HepG2 (cell line): ENCODE results near the gene HTR3B. TPM values are rescaled to one million over a fixed set of nuclear protein-coding genes. Genes with fewer than 3 reads are reported as not detected.

ENCODE experiments used
- ATAC-seq: fragments of 200-7000 bp; cut with Tn5 transposase; 3 replicates; pipeline ENCODE4 v1.9.1; 2020; ENCODE audit warnings: mild to moderate bottlenecking, moderate library complexity
- BruUV-seq: library from RNA; stranded (reverse); fragments of 400-500 nt; replicated peaks from 2 replicates; lab custom pipeline; 2021; lab: Mats Ljungman, UMichigan
- CTCF ChIA-PET: fragments of 300-600 bp; formaldehyde crosslinking; extraction: SDS; loops from one replicate; lab custom pipeline; 2021; ENCODE audit warnings: low total read pairs, inconsistent platforms, low intra/inter-chr PET ratio; lab: Yijun Ruan, JAX
- POLR2A ChIA-PET: fragments of 350-600 bp; sonication (Branson Sonifier 250); formaldehyde crosslinking; loops from one replicate; lab custom pipeline; 2020; ENCODE audit warnings: antibody characterized with exemption, inconsistent platforms; lab: Yijun Ruan, JAX
- DNase-seq: peaks from one replicate; pipeline ENCODE4 v3.0.0-alpha.2; 2015; ENCODE audit warnings: low spot score
- FAIRE-seq: peaks from 3 replicates; lab custom pipeline; 2011; peaks lifted over from hg19 to GRCh38; lab: Jason Lieb, UNC
- H2AFZ ChIP-seq: one replicate; pipeline ENCODE4 v1.6.1; 2011; ENCODE audit warnings: low read length, inconsistent platforms
- H3K27ac ChIP-seq: fragments of 300-600 bp; 3 replicates; pipeline ENCODE4 v1.8.0; 2011; ENCODE audit warnings: mixed run types, mild to moderate bottlenecking, mixed read lengths, low read length, inconsistent platforms; ENCODE audit not compliant: insufficient read depth; ENCODE audit errors: extremely low read length
- H3K27me3 ChIP-seq, 2 experiments: fragments of 200-600 bp in 1 of 2; 2 replicates in 1 of 2; 3 replicates in 1 of 2; pipeline versions ENCODE4 v1.6.0 to v1.8.0; 2011; ENCODE audit warnings: low read length in 2 of 2, mild to moderate bottlenecking in 2 of 2, moderate library complexity in 2 of 2, inconsistent platforms in 1 of 2; ENCODE audit not compliant: insufficient read depth in 2 of 2, control insufficient read depth in 1 of 2
- H3K36me3 ChIP-seq, 2 experiments: fragments of 200-600 bp in 1 of 2; replicated peaks in 1 of 2; 2 replicates in 1 of 2; 3 replicates in 1 of 2; pipeline versions ENCODE4 v1.5.1 to v1.8.0; 2011; ENCODE audit warnings: low read length in 2 of 2, inconsistent platforms in 1 of 2; ENCODE audit not compliant: insufficient read depth in 2 of 2, control insufficient read depth in 1 of 2
- H3K4me1 ChIP-seq: 2 replicates; pipeline ENCODE4 v1.5.1; 2012; ENCODE audit warnings: low read length, inconsistent platforms; ENCODE audit not compliant: insufficient read depth
- H3K4me2 ChIP-seq: 2 replicates; pipeline ENCODE4 v1.6.0; 2011; ENCODE audit warnings: low read depth, low read length, inconsistent platforms
- H3K4me3 ChIP-seq, 3 experiments: fragments of 200-600 bp in 1 of 3; sonication (generic), shearing (Covaris generic) in 1 of 3; replicated peaks in 1 of 3; 2 replicates each; pipeline ENCODE4 v1.5.1; 2011 to 2016; ENCODE audit warnings: low read length in 3 of 3, inconsistent platforms in 2 of 3, low read depth in 2 of 3, mild to moderate bottlenecking in 2 of 3, control low read depth in 1 of 3, mixed read lengths in 1 of 3; ENCODE audit not compliant: insufficient read depth in 1 of 3
- H3K79me2 ChIP-seq: one replicate; pipeline ENCODE4 v1.6.1; 2011; ENCODE audit warnings: low read length, inconsistent platforms; ENCODE audit not compliant: insufficient read depth
- H3K9ac ChIP-seq: 2 replicates; pipeline ENCODE4 v1.6.0; 2011; ENCODE audit warnings: mild to moderate bottlenecking, low read depth, low read length, inconsistent platforms; ENCODE audit not compliant: insufficient read depth
- H3K9me3 ChIP-seq: 2 replicates; pipeline ENCODE4 v1.5.1; 2012; ENCODE audit warnings: mild to moderate bottlenecking, low read length
- H4K20me1 ChIP-seq: 2 replicates; pipeline ENCODE4 v1.6.0; 2011; ENCODE audit warnings: inconsistent platforms, mild to moderate bottlenecking, low read length, moderate library complexity; ENCODE audit not compliant: insufficient read depth
- CEBPG ChIP-seq: IDR thresholded peaks from 2 replicates; pipeline ENCODE4 v1.6.1; 2016
- MAF1 ChIP-seq: sonication (generic); formaldehyde crosslinking; IDR thresholded peaks from 2 replicates; pipeline ENCODE4 v1.5.0; 2020; ENCODE audit warnings: missing genetic modification reagents, borderline replicate concordance
- MEF2D ChIP-seq: sonication (generic); formaldehyde crosslinking; IDR thresholded peaks from 2 replicates; pipeline ENCODE4 v1.5.1; 2020; ENCODE audit warnings: mild to moderate bottlenecking, missing genetic modification reagents
- NONO ChIP-seq, 2 experiments: fragments of 450-650 bp in 1 of 2; sonication (generic) in 1 of 2; formaldehyde crosslinking in 1 of 2; IDR thresholded peaks in 1 of 2; conservative IDR thresholded peaks in 1 of 2; 2 replicates each; pipeline versions ENCODE4 v1.6.1 to v1.8.0; 2017 to 2022; ENCODE audit warnings: mild to moderate bottlenecking in 1 of 2, missing genetic modification reagents in 1 of 2, moderate library complexity in 1 of 2
- PRPF4 ChIP-seq: fragments of 200-400 bp; formaldehyde crosslinking; IDR thresholded peaks from 2 replicates; pipeline ENCODE4 v1.6.1; 2016; ENCODE audit warnings: low read length, low read depth; ENCODE audit not compliant: poor library complexity, severe bottlenecking
- SETDB1 ChIP-seq: sonication (generic); formaldehyde crosslinking; IDR thresholded peaks from 2 replicates; pipeline ENCODE4 v1.5.1; 2020; ENCODE audit warnings: missing genetic modification reagents, mild to moderate bottlenecking, borderline replicate concordance
- SP5 ChIP-seq: IDR thresholded peaks from 2 replicates; pipeline ENCODE4 v1.6.1; 2016; ENCODE audit warnings: low read depth, borderline replicate concordance
- ZNF331 ChIP-seq: sonication (generic); formaldehyde crosslinking; IDR thresholded peaks from 2 replicates; pipeline ENCODE4 v1.4.0; 2020; ENCODE audit warnings: missing genetic modification reagents
- ZNF841 ChIP-seq: sonication (generic); formaldehyde crosslinking; IDR thresholded peaks from 2 replicates; pipeline ENCODE4 v1.8.1; 2023; ENCODE audit warnings: missing genetic modification reagents, borderline replicate concordance
- in situ Hi-C: cut with HindIII; loops from 2 replicates; pipeline ENCODE4 v1.10.0; 2017; ENCODE audit warnings: low pct_unique_long_range_greater_than_20kb; ENCODE audit not compliant: extremely low pct_ligation_motif_present
- intact Hi-C: fragments of 100-400 bp; cut with micrococcal nuclease; formaldehyde crosslinking; loops from one replicate; pipeline ENCODE4 v1.10.0; 2022; ENCODE audit not compliant: unreplicated experiment
- polyA plus RNA-seq, 8 experiments: library from polyadenylated mRNA; depleted of rRNA in 3 of 8; stranded (reverse) in 7 of 8; unstranded in 1 of 8; fragments of >200 nt; fragmentation: Illumina TruSeq in 4 of 8; extraction: Trizol in 4 of 8; gene quantifications; 2 replicates each; pipeline versions ENCODE4 v1.2.1 to v1.2.3, GENCODE V29; 2011 to 2016; ENCODE audit warnings: low read depth in 4 of 8, missing spikeins in 1 of 8, mixed read lengths in 1 of 8; ENCODE audit not compliant: insufficient read depth in 1 of 8
- total RNA-seq, 5 experiments: library from RNA; depleted of rRNA; stranded (reverse); fragments of >200 nt; fragmentation: Illumina TruSeq; extraction: Trizol; gene quantifications; 2 replicates each; pipeline ENCODE4 v1.2.3, GENCODE V29; 2016; ENCODE audit warnings: low read depth in 1 of 5
- TF ChIP-seq, protein P1 (sequence below): fragments of 450-650 bp; IDR thresholded peaks from 2 replicates; pipeline ENCODE4 v1.6.1; 2017; ENCODE audit warnings: mild to moderate bottlenecking
- TF ChIP-seq, protein P2 (sequence below): sonication (generic); formaldehyde crosslinking; IDR thresholded peaks from 2 replicates; pipeline ENCODE4 v1.5.0; 2020; ENCODE audit warnings: missing genetic modification reagents

Gene HTR3B
- total and polyA plus RNA-seq, 2 of the 13 experiments (the other 11 are each of a cell fraction or from before 2014, with no cell fraction given): 0.09 to 1.7 TPM

DNA sequence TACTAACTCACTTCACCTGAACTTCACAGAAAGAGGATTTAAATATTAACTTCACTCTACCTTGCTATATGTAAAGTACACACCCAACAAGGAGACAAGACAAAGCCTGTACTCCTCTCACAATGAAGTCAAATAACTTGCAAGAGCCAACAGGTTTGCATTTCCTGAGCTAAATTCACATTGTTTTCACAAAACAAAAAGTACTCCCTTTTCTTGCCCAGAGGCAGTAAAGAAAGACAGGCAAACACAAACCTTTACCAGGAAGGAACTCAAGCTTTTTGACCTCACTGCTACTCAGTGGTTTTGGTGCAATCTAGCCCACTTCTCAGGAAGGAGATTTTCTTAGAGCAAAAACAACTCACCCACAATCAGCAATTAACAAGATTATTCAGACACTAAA lies 44.9 kb upstream of the HTR3B start:
- BruUV-seq: no TSS peak
- Histone ChIP-seq H3K79me2 (peaks cover 25% of the 10 kb centered on the region), H3K36me3 (no peaks in the 10 kb centered on the region; a peak in 1 of 5 replicates), H4K20me1 (no peaks in the 10 kb centered on the region), H2AFZ (no peak overlapping the region), H3K27me3 (no peaks in the 10 kb centered on the region), H3K4me1 (peaks cover 25% of the 10 kb centered on the region), H3K4me3 (no peak overlapping the region), H3K27ac (no peak overlapping the region), H3K4me2 (no peak overlapping the region; the same call in 1 of the 2 replicates), H3K9me3 (no peaks in the 10 kb centered on the region), H3K9ac (no peak overlapping the region)
- ChIA-PET CTCF (no interaction called here), POLR2A (interaction anchor here (2.0 kb wide), 1 partner anchor 15 kb away, joined by 11 read pairs; the partner anchor contains the start of gene USP28)
- intact Hi-C loops (loop anchor here (5.0 kb wide), 1 partner anchor 302 kb away; no protein-coding TSS in a partner anchor), in situ Hi-C loops (no loop called here)
- ATAC-seq (no peak), FAIRE-seq (no peak), DNase-seq (no peak)
- TF ChIP-seq, protein P1, sequence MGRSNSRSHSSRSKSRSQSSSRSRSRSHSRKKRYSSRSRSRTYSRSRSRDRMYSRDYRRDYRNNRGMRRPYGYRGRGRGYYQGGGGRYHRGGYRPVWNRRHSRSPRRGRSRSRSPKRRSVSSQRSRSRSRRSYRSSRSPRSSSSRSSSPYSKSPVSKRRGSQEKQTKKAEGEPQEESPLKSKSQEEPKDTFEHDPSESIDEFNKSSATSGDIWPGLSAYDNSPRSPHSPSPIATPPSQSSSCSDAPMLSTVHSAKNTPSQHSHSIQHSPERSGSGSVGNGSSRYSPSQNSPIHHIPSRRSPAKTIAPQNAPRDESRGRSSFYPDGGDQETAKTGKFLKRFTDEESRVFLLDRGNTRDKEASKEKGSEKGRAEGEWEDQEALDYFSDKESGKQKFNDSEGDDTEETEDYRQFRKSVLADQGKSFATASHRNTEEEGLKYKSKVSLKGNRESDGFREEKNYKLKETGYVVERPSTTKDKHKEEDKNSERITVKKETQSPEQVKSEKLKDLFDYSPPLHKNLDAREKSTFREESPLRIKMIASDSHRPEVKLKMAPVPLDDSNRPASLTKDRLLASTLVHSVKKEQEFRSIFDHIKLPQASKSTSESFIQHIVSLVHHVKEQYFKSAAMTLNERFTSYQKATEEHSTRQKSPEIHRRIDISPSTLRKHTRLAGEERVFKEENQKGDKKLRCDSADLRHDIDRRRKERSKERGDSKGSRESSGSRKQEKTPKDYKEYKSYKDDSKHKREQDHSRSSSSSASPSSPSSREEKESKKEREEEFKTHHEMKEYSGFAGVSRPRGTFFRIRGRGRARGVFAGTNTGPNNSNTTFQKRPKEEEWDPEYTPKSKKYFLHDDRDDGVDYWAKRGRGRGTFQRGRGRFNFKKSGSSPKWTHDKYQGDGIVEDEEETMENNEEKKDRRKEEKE: no peak
- TF ChIP-seq SP5 (CRISPR knock-in tag) (no peak), CEBPG (no peak), MEF2D (CRISPR knock-in tag) (no peak), PRPF4 (no peak), SETDB1 (CRISPR knock-in tag) (no peak), ZNF331 (no peak), NONO (IDR thresholded peaks at IDR 0.05) (no peak), NONO (CRISPR knock-in tag; conservative IDR thresholded peaks at IDR 0.05) (no peak), MAF1 (no peak), ZNF841 (no peak)
- TF ChIP-seq, protein P2, sequence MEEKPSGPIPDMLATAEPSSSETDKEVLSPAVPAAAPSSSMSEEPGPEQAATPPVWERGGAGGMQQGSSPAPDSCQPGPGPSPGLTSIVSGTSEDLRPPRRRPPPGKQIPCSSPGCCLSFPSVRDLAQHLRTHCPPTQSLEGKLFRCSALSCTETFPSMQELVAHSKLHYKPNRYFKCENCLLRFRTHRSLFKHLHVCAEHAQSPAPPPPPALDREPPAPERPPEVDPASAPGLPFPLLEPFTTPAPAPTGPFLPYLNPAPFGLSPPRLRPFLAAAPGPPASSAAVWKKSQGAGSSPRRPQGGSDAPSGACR (CRISPR knock-in tag): no peak
